SK-N-SH (cell line): ENCODE data around the gene TSEN2. TPM values are rescaled to one million over a fixed set of nuclear protein-coding genes. Genes with fewer than 3 reads are reported as not detected.

Source experiments
- CTCF ChIA-PET: fragments of 300-600, 350-600 bp; formaldehyde crosslinking; extraction: SDS; loops from one replicate; lab custom pipeline; 2021; lab: Yijun Ruan, JAX
- POLR2A ChIA-PET: fragments of 350-600 bp; sonication (Branson Sonifier 250); formaldehyde crosslinking; extraction: SDS; loops from one replicate; lab custom pipeline; 2020; ENCODE audit warnings: antibody characterized with exemption, inconsistent platforms; lab: Yijun Ruan, JAX
- DNase-seq: peaks from one replicate; pipeline ENCODE4 v3.0.0; 2012
- H2AFZ ChIP-seq: fragments of 200-600 bp; sonication (generic); 2 replicates; pipeline ENCODE4 v1.8.1; 2016; ENCODE audit warnings: antibody characterized with exemption, mild to moderate bottlenecking, low read depth
- H3F3A ChIP-seq: fragments of 200-600 bp; sonication (generic); replicated peaks from 2 replicates; pipeline ENCODE3; 2016; ENCODE audit warnings: antibody characterized with exemption, mild to moderate bottlenecking; ENCODE audit not compliant: insufficient read depth
- H3K27ac ChIP-seq, 2 experiments: fragments of 200-500 bp in 1 of 2; fragments of 200-600 bp in 1 of 2; sonication (Bioruptor generic) in 1 of 2; sonication (generic), shearing (Covaris generic) in 1 of 2; 2 replicates each; pipeline versions ENCODE4 v1.5.1 to v1.6.1; 2014 to 2016; ENCODE audit warnings: low read depth in 2 of 2, inconsistent platforms in 1 of 2, low read length in 1 of 2, mild to moderate bottlenecking in 1 of 2, mixed read lengths in 1 of 2
- H3K27me3 ChIP-seq: fragments of 200-600 bp; sonication (generic), shearing (Covaris generic); 2 replicates; pipeline ENCODE4 v1.6.1; 2016; ENCODE audit warnings: mixed run types; ENCODE audit not compliant: insufficient read depth
- H3K36me3 ChIP-seq, 2 experiments: fragments of 200-500 bp in 1 of 2; fragments of 200-600 bp in 1 of 2; sonication (Bioruptor generic) in 1 of 2; sonication (generic) in 1 of 2; replicated peaks in 1 of 2; 2 replicates each; pipeline versions ENCODE3 to v1.5.1; 2014 to 2016; ENCODE audit warnings: low read length in 1 of 2, mild to moderate bottlenecking in 1 of 2; ENCODE audit not compliant: insufficient read depth in 2 of 2, control insufficient read depth in 1 of 2
- H3K4me1 ChIP-seq, 2 experiments: fragments of 200-500 bp in 1 of 2; fragments of 200-600 bp in 1 of 2; sonication (Bioruptor generic) in 1 of 2; sonication (generic), shearing (Covaris generic) in 1 of 2; 2 replicates each; pipeline versions ENCODE4 v1.5.1 to v1.6.1; 2014 to 2016; ENCODE audit warnings: low read depth in 1 of 2, low read length in 1 of 2, mixed run types in 1 of 2; ENCODE audit not compliant: insufficient read depth in 2 of 2, control insufficient read depth in 1 of 2
- H3K4me2 ChIP-seq: fragments of 200-600 bp; sonication (generic), shearing (Covaris generic); 2 replicates; pipeline ENCODE4 v1.6.1; 2017; ENCODE audit warnings: mixed run types
- H3K4me3 ChIP-seq, 2 experiments: fragments of 200-500 bp in 1 of 2; fragments of 200-600 bp in 1 of 2; sonication (Bioruptor generic) in 1 of 2; sonication (generic), shearing (Covaris generic) in 1 of 2; 2 replicates each; pipeline versions ENCODE4 v1.5.1 to v1.8.1; 2014 to 2016; ENCODE audit warnings: low read depth in 2 of 2, inconsistent platforms in 1 of 2, low read length in 1 of 2, mild to moderate bottlenecking in 1 of 2, mixed read lengths in 1 of 2, moderate library complexity in 1 of 2
- H3K79me2 ChIP-seq: fragments of 200-600 bp; sonication (generic); 2 replicates; pipeline ENCODE4 v1.8.1; 2017; ENCODE audit warnings: mild to moderate bottlenecking; ENCODE audit not compliant: insufficient read depth
- H3K9ac ChIP-seq: fragments of 200-600 bp; sonication (generic); 2 replicates; pipeline ENCODE4 v1.6.1; 2017; ENCODE audit warnings: mixed run types
- H3K9me2 ChIP-seq: fragments of 200-600 bp; sonication (generic); 2 replicates; pipeline ENCODE4 v1.6.1; 2017; ENCODE audit warnings: mixed run types
- H3K9me3 ChIP-seq: fragments of 200-600 bp; sonication (generic); 2 replicates; pipeline ENCODE4 v1.6.1; 2017; ENCODE audit warnings: mixed run types, mild to moderate bottlenecking, moderate library complexity
- H4K20me1 ChIP-seq: fragments of 200-600 bp; sonication (generic); 2 replicates; pipeline ENCODE4 v1.6.1; 2017; ENCODE audit warnings: mild to moderate bottlenecking, mixed run types; ENCODE audit not compliant: insufficient read depth
- CTCF ChIP-seq: fragments of 200-600 bp; sonication (generic); IDR thresholded peaks from 2 replicates; pipeline ENCODE4 v1.6.1; 2017; ENCODE audit warnings: antibody characterized with exemption, mild to moderate bottlenecking, moderate library complexity
- FOSL2 ChIP-seq: IDR thresholded peaks from 2 replicates; pipeline ENCODE4 v1.4.0; 2012; ENCODE audit warnings: low read depth, mild to moderate bottlenecking, moderate library complexity, borderline replicate concordance
- GABPA ChIP-seq: IDR thresholded peaks from 2 replicates; pipeline ENCODE4 v1.4.0; 2012; ENCODE audit warnings: low read depth, mild to moderate bottlenecking
- MXI1 ChIP-seq: IDR thresholded peaks from 2 replicates; pipeline ENCODE4 v1.6.1; 2012; ENCODE audit warnings: mild to moderate bottlenecking, low read depth, low read length, improper control_type of control experiment
- NFIC ChIP-seq: IDR thresholded peaks from 2 replicates; pipeline ENCODE4 v1.4.0; 2012; ENCODE audit warnings: borderline replicate concordance
- NRF1 ChIP-seq: IDR thresholded peaks from 2 replicates; pipeline ENCODE4 v1.6.1; 2012; ENCODE audit warnings: low read depth, mild to moderate bottlenecking, low read length
- PBX3 ChIP-seq: IDR thresholded peaks from 2 replicates; pipeline ENCODE4; 2012
- POLR2AphosphoS5 ChIP-seq: IDR thresholded peaks from 2 replicates; pipeline ENCODE4 v1.6.1; 2012; ENCODE audit warnings: low read depth, low read length
- SIN3A ChIP-seq: IDR thresholded peaks from 2 replicates; pipeline ENCODE4 v1.6.1; 2012; ENCODE audit warnings: low read depth, mild to moderate bottlenecking, low read length, moderate library complexity, borderline replicate concordance
- TCF12 ChIP-seq: IDR thresholded peaks from 2 replicates; pipeline ENCODE4 v1.4.0; 2012
- TEAD4 ChIP-seq: IDR thresholded peaks from 2 replicates; pipeline ENCODE4 v1.4.0; 2012; ENCODE audit warnings: mild to moderate bottlenecking, borderline replicate concordance; ENCODE audit not compliant: insufficient read depth
- USF2 ChIP-seq: fragments of 150-350 bp; IDR thresholded peaks from 2 replicates; pipeline ENCODE4 v1.6.1; 2017; ENCODE audit warnings: antibody characterized with exemption, low read length, low read depth, borderline replicate concordance
- YY1 ChIP-seq: IDR thresholded peaks from 2 replicates; pipeline ENCODE4 v1.4.0; 2012; ENCODE audit warnings: low read depth, mild to moderate bottlenecking
- WGBS: methylation state at CpG from one replicate; pipeline ENCODE4 v1.1.6; 2017; ENCODE audit warnings: low lambda C conversion rate; 5-methylcytosine and 5-hydroxymethylcytosine counted together
- polyA plus RNA-seq, 3 experiments: library from polyadenylated mRNA; depleted of rRNA; stranded (reverse); fragments of >200 nt; gene quantifications; 2 replicates each; pipeline ENCODE4 v1.2.3, GENCODE V29; 2012
- TF ChIP-seq, protein P1 (sequence below): IDR thresholded peaks from 2 replicates; pipeline ENCODE4 v1.4.0; 2012; ENCODE audit warnings: low read depth

TSEN2 gene
- polyA plus RNA-seq, 1 of the 3 experiments (the other 2 are of a cell fraction): 13.0 TPM

DNA sequence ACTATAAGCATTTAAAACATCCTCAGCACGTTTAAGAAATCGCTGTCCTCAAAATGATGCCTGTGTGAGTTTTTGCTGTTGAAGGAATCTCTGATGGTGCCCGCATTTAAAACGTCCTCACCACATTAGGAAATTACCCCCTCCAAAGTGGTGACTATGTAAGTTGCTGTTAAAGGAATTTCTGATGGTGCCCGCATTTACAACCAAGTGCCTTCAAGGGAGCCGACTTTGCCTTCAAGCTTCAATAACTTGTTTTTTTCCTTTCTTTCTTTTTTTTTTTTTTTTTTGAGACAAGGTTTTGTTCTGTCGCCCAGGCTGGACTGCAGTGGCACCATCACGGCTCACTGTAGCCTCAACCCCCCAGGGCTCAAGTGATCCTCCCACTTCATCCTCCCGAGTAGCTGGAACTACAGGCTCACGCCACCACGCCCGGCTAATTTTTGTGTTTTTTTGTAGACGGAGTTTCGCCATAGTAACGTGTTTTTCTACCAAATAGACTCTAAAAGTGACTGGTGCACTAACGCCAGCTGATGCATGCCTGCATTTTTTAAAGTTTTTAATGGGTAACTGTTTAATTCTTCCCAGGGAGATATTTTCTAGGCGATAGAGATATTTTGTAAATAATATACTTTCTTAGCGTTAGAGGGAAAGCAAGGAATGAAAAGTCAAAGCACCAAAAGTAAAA, 19.0 kb upstream of the TSEN2 start:
- TF ChIP-seq NRF1 (no peak), TCF12 (no peak), POLR2AphosphoS5 (no peak), GABPA (no peak), SIN3A (no peak), NFIC (no peak), FOSL2 (no peak), PBX3 (no peak), TEAD4 (no peak), YY1 (no peak)
- TF ChIP-seq, all 33 proteins: peak for 0
- POLR2A ChIA-PET: no interaction called here
- H3K27ac ChIP-seq: no peak overlapping the region
- no peak overlapping the region for H3K9ac ChIP-seq
- H3F3A ChIP-seq: peaks cover 5% of the 10 kb centered on the region
- no peaks in the 10 kb centered on the region for H3K9me3 ChIP-seq
- DNase-seq: no peak
- no peaks in the 10 kb centered on the region for H3K9me2 ChIP-seq
- H3K36me3 ChIP-seq: no peaks in the 10 kb centered on the region
- no peak overlapping the region for H3K4me2 ChIP-seq
- 92% methylated on average over 18 of the region's 18 CpGs for WGBS
- peaks cover 2 to 6% of the 10 kb centered on the region in 2 experiments; a peak in 2 of 4 replicates for H3K4me1 ChIP-seq
- H3K79me2 ChIP-seq: no peaks in the 10 kb centered on the region
- no peak overlapping the region for H3K4me3 ChIP-seq
- no peak overlapping the region for H2AFZ ChIP-seq
- CTCF ChIA-PET: interaction anchor here (1.9 to 3.0 kb wide), 2 partner anchors 14 to 330 kb away, joined by 5 to 18 read pairs; no protein-coding TSS in a partner anchor
- H4K20me1 ChIP-seq: no peaks in the 10 kb centered on the region
- no peaks in the 10 kb centered on the region for H3K27me3 ChIP-seq

DNA sequence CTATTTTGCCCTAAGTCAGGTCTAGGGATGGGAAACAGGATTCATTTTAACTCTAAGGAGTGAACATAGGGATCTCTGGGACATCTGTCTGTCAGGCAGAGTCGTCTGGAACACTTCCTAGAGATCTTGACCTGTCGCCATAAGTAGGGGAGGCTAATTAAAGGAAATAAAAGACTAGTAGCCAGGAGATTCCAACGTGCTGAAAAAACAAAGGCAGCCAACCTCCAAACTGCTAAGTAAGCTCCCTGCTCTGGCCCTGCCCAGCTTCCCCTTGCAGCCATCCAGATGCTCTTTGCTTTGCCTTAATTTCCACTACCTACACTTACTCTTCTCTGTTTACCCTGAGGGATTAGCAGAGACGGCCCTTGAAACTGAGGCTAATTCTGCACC, 18.4 kb upstream of the TSEN2 start:
- no peak overlapping the region for H2AFZ ChIP-seq
- ChIA-PET POLR2A (no interaction called here), CTCF (interaction anchor here (1.9 to 3.0 kb wide), 2 partner anchors 14 to 331 kb away, joined by 5 to 18 read pairs; no protein-coding TSS in a partner anchor)
- no peaks in the 10 kb centered on the region for H3K9me2 ChIP-seq
- no peak overlapping the region for H3K9ac ChIP-seq
- 60% methylated on average over 4 of the region's 4 CpGs for WGBS
- H3F3A ChIP-seq: peaks cover 5% of the 10 kb centered on the region
- H3K27ac ChIP-seq: no peak overlapping the region
- H3K27me3 ChIP-seq: no peaks in the 10 kb centered on the region
- no peak for DNase-seq
- no peak overlapping the region for H3K4me3 ChIP-seq
- H3K36me3 ChIP-seq: no peaks in the 10 kb centered on the region
- no peaks in the 10 kb centered on the region for H3K9me3 ChIP-seq
- no peaks in the 10 kb centered on the region for H3K79me2 ChIP-seq
- H3K4me1 ChIP-seq: peaks cover 2 to 9% of the 10 kb centered on the region in 2 experiments; a peak in 2 of 4 replicates
- H4K20me1 ChIP-seq: no peaks in the 10 kb centered on the region
- H3K4me2 ChIP-seq: no peak overlapping the region
- TF ChIP-seq CTCF (no peak), USF2 (no peak), NFIC (no peak), MXI1 (no peak)
- TF ChIP-seq, protein P1, sequence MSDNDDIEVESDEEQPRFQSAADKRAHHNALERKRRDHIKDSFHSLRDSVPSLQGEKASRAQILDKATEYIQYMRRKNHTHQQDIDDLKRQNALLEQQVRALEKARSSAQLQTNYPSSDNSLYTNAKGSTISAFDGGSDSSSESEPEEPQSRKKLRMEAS: no peak
- TF ChIP-seq, all 33 proteins: peak for 0
